Neuronal stem cell (in vitro differentiated cells): ENCODE measurements around the gene SPSB1.

Source experiments
- DNase-seq: peaks from one replicate; pipeline ENCODE4 v3.0.0-alpha.2; 2013; ENCODE audit warnings: low spot score
- H2AFZ ChIP-seq: one replicate; pipeline ENCODE4 v1.6.1; 2013; ENCODE audit warnings: mild to moderate bottlenecking, low read length, inconsistent platforms
- H2AK5ac ChIP-seq: 2 replicates; pipeline ENCODE4 v1.6.1; 2013; ENCODE audit warnings: low read depth, mild to moderate bottlenecking, inconsistent platforms, low read length, moderate library complexity, mixed read lengths
- H2BK120ac ChIP-seq: 2 replicates; pipeline ENCODE4 v1.6.1; 2013; ENCODE audit warnings: low read depth, mild to moderate bottlenecking, inconsistent platforms, low read length, moderate library complexity, mixed read lengths
- H2BK12ac ChIP-seq: one replicate; pipeline ENCODE4 v1.6.1; 2013; ENCODE audit warnings: low read length, inconsistent platforms
- H2BK15ac ChIP-seq: 2 replicates; pipeline ENCODE4 v1.6.1; 2013; ENCODE audit warnings: mild to moderate bottlenecking, low read length, inconsistent platforms, mixed read lengths
- H2BK5ac ChIP-seq: one replicate; pipeline ENCODE4 v1.6.1; 2013; ENCODE audit warnings: inconsistent platforms, mild to moderate bottlenecking, low read length, moderate library complexity
- H3K14ac ChIP-seq: one replicate; pipeline ENCODE4 v1.6.1; 2013; ENCODE audit warnings: low read length, inconsistent platforms
- H3K18ac ChIP-seq: 2 replicates; pipeline ENCODE4 v1.6.1; 2013; ENCODE audit warnings: low read length, inconsistent platforms
- H3K23ac ChIP-seq: 2 replicates; pipeline ENCODE4 v1.6.1; 2013; ENCODE audit warnings: low read depth, mild to moderate bottlenecking, mixed read lengths, low read length, inconsistent platforms; ENCODE audit not compliant: poor library complexity
- H3K27ac ChIP-seq: replicated peaks from 3 replicates; pipeline ENCODE4 v1.5.1; 2013; ENCODE audit warnings: low read length, inconsistent platforms
- H3K27me3 ChIP-seq, 3 experiments: 2 replicates each; pipeline ENCODE4 v1.6.1; 2013; ENCODE audit warnings: low read length in 3 of 3, mild to moderate bottlenecking in 2 of 3, inconsistent platforms in 1 of 3, low read depth in 1 of 3, mixed read lengths in 1 of 3, moderate library complexity in 1 of 3; ENCODE audit not compliant: control insufficient read depth in 3 of 3, insufficient read depth in 3 of 3
- H3K36me3 ChIP-seq, 2 donors: replicated peaks in 1 of 2; 2 replicates each; pipeline ENCODE4 v1.6.1; 2013; ENCODE audit warnings: low read length in 2 of 2; ENCODE audit not compliant: control insufficient read depth in 2 of 2, insufficient read depth in 2 of 2
- H3K4ac ChIP-seq: 2 replicates; pipeline ENCODE4 v1.6.1; 2013; ENCODE audit warnings: inconsistent platforms, mild to moderate bottlenecking, low read length, moderate library complexity
- H3K4me1 ChIP-seq, 2 donors: 1 replicate in 1 of 2; 2 replicates in 1 of 2; pipeline ENCODE4 v1.6.1; 2013; ENCODE audit warnings: low read length in 2 of 2, low read depth in 1 of 2; ENCODE audit not compliant: control insufficient read depth in 2 of 2, insufficient read depth in 1 of 2
- H3K4me2 ChIP-seq: one replicate; pipeline ENCODE4 v1.6.1; 2013; ENCODE audit warnings: mild to moderate bottlenecking, low read length, inconsistent platforms; ENCODE audit not compliant: insufficient read depth, poor library complexity, severe bottlenecking
- H3K4me3 ChIP-seq, 2 donors: 2 replicates each; pipeline ENCODE4 v1.5.1; 2013; ENCODE audit warnings: low read length in 2 of 2, mild to moderate bottlenecking in 2 of 2, inconsistent platforms in 1 of 2, moderate library complexity in 1 of 2
- H3K79me1 ChIP-seq: one replicate; pipeline ENCODE4 v1.6.1; 2013; ENCODE audit warnings: low read depth, mild to moderate bottlenecking, inconsistent platforms, low read length, moderate library complexity
- H3K9ac ChIP-seq: one replicate; pipeline ENCODE4 v1.6.1; 2013; ENCODE audit warnings: mild to moderate bottlenecking, low read depth, low read length, inconsistent platforms; ENCODE audit not compliant: poor library complexity
- H3K9me3 ChIP-seq, 2 donors: replicated peaks in 1 of 2; 2 replicates each; pipeline versions ENCODE3 to v1.6.1; 2013; ENCODE audit warnings: low read length in 2 of 2, mild to moderate bottlenecking in 2 of 2, inconsistent platforms in 1 of 2, low read depth in 1 of 2, mixed read lengths in 1 of 2, moderate library complexity in 1 of 2; ENCODE audit not compliant: control insufficient read depth in 2 of 2, insufficient read depth in 1 of 2
- H4K8ac ChIP-seq: one replicate; pipeline ENCODE4 v1.6.1; 2013; ENCODE audit warnings: low read depth, mild to moderate bottlenecking, inconsistent platforms, low read length, moderate library complexity
- H4K91ac ChIP-seq: one replicate; pipeline ENCODE4 v1.6.1; 2013; ENCODE audit warnings: low read length, low read depth, mild to moderate bottlenecking, inconsistent platforms; ENCODE audit not compliant: poor library complexity
- WGBS, 2 donors: extraction: QIAGEN DNeasy Blood & Tissue Kit; methylation state at CpG; one replicate each; pipeline ENCODE4 v1.1.7; 2013; ENCODE audit warnings: missing lambda C conversion rate in 2 of 2, mixed read lengths in 1 of 2; ENCODE audit not compliant: insufficient read length in 2 of 2, insufficient replicate concordance in 1 of 2; ENCODE audit errors: extremely low coverage in 2 of 2; 5-methylcytosine and 5-hydroxymethylcytosine counted together

Gene SPSB1

GRCh38 chr1:9376886-9377333 is 84.2 kb downstream of the SPSB1 start:
- no peak overlapping the region for H2AK5ac ChIP-seq
- no peak overlapping the region for H3K27ac ChIP-seq
- H3K9ac ChIP-seq = no peak overlapping the region
- no peak for DNase-seq
- H2AFZ ChIP-seq = no peak overlapping the region
- no peak overlapping the region for H3K4me2 ChIP-seq
- peaks cover 0 to 6% of the 10 kb centered on the region in 2 donors for H3K4me1 ChIP-seq
- no peak overlapping the region for H3K14ac ChIP-seq
- no peak overlapping the region for H2BK15ac ChIP-seq
- no peak overlapping the region for H4K91ac ChIP-seq
- no peaks in the 10 kb centered on the region for H3K36me3 ChIP-seq
- no peaks in the 10 kb centered on the region for H3K79me1 ChIP-seq
- no peak overlapping the region for H2BK5ac ChIP-seq
- H3K27me3 ChIP-seq = peaks cover 0 to 32% (median 0%) of the 10 kb centered on the region in 3 experiments
- peak overlapping the region; percentile 53 for H2BK12ac ChIP-seq
- no CpG with 5 or more reads among the region's 17 CpGs for WGBS, 2 donors
- H2BK120ac ChIP-seq = no peak overlapping the region
- H3K23ac ChIP-seq = peak overlapping the region; percentile 76
- no peak overlapping the region for H3K4ac ChIP-seq
- no peaks in the 10 kb centered on the region for H3K9me3 ChIP-seq
- H3K4me3 ChIP-seq = no peak overlapping the region
- H4K8ac ChIP-seq = no peak overlapping the region
- H3K18ac ChIP-seq = no peak overlapping the region

DNA sequence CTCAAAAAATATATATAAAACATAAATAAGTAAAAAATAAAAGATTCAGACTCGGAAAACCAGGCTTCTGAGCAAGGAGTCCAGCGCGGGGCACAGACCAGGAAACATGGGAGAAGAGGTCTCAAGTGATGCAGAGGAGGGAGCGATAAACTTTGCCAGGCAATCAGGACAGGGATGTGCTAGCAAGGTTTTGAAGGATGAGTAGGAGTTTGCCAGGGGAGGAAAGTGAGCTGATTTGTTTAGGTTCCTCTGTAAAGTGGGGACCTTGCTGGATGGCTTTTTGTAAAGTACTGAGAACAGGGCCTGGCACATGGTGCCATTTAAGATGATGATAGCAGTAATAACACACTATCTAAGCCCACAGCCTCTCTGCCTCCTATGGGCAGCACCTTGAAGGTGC is 86.1 kb downstream of the SPSB1 start:
- Histone ChIP-seq H3K18ac (no peak overlapping the region), H3K27ac (no peak overlapping the region), H3K9me3 (no peaks in the 10 kb centered on the region), H2BK120ac (no peak overlapping the region), H3K4me1 (peaks cover 0 to 2% of the 10 kb centered on the region in 2 donors), H3K9ac (no peak overlapping the region), H4K91ac (no peak overlapping the region), H3K14ac (no peak overlapping the region), H2AK5ac (no peak overlapping the region), H3K27me3 (peaks cover 0 to 40% (median 0%) of the 10 kb centered on the region in 3 experiments), H3K4ac (no peak overlapping the region), H2BK15ac (no peak overlapping the region), H3K23ac (no peak overlapping the region), H4K8ac (no peak overlapping the region), H2BK5ac (no peak overlapping the region), H3K4me2 (no peak overlapping the region), H3K36me3 (no peaks in the 10 kb centered on the region), H3K4me3 (no peak overlapping the region), H2AFZ (no peak overlapping the region), H2BK12ac (no peak overlapping the region), H3K79me1 (no peaks in the 10 kb centered on the region)
- DNase-seq = no peak
- WGBS, 2 donors = no CpG with 5 or more reads among the region's 4 CpGs

DNA sequence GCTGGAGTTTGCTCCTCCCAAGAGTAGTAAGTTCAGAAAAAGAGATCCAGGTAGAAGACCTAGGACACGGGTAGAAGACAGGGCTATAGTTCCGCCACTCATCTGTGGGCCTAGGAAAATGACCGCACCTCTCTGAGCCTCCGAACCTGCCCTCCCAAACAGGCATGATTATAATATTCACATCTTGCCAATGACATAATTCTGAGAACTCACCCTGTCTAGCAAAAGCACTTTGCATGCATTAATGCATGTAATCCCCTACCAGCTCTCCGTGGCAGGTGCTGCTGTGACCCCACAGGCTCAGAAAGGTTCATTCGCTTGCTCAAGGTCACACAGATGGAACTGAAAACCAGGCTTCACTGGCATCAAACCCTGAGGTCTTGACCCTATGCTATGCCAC is 88.0 kb downstream of the SPSB1 start:
- Histone ChIP-seq H3K9ac (no peak overlapping the region), H3K27ac (no peak overlapping the region), H2BK15ac (no peak overlapping the region), H2AFZ (no peak overlapping the region), H3K18ac (no peak overlapping the region), H3K4me1 (peaks cover 0 to 2% of the 10 kb centered on the region in 2 donors), H3K23ac (no peak overlapping the region), H3K79me1 (no peaks in the 10 kb centered on the region), H2BK12ac (no peak overlapping the region), H2BK5ac (no peak overlapping the region), H3K9me3 (no peaks in the 10 kb centered on the region), H4K8ac (no peak overlapping the region), H2BK120ac (no peak overlapping the region), H3K14ac (no peak overlapping the region), H3K36me3 (no peaks in the 10 kb centered on the region), H3K27me3 (peaks cover 0 to 42% (median 0%) of the 10 kb centered on the region in 3 experiments), H3K4me2 (no peak overlapping the region), H3K4ac (no peak overlapping the region), H3K4me3 (no peak overlapping the region), H2AK5ac (no peak overlapping the region), H4K91ac (no peak overlapping the region)
- WGBS, 2 donors = no CpG with 5 or more reads among the region's 6 CpGs
- no peak for DNase-seq

GRCh38 chr1:9382643-9383491 is 90.2 kb downstream of the SPSB1 start:
- peak overlapping the region; percentile 44 for H3K23ac ChIP-seq
- H4K91ac ChIP-seq = no peak overlapping the region
- no peak overlapping the region for H2AK5ac ChIP-seq
- no peaks in the 10 kb centered on the region for H3K9me3 ChIP-seq
- no peak overlapping the region for H2AFZ ChIP-seq
- no peak overlapping the region for H2BK5ac ChIP-seq
- no peaks in the 10 kb centered on the region for H3K36me3 ChIP-seq
- peak overlapping the region; percentile 82 for H3K18ac ChIP-seq
- H3K27ac ChIP-seq = no peak overlapping the region
- no peak overlapping the region for H3K4me2 ChIP-seq
- no peak overlapping the region for H2BK12ac ChIP-seq
- H3K4me3 ChIP-seq = no peak overlapping the region
- WGBS, 2 donors = no CpG with 5 or more reads among the region's 20 CpGs
- H3K9ac ChIP-seq = peak overlapping the region; percentile 2
- H3K14ac ChIP-seq = no peak overlapping the region
- no peaks in the 10 kb centered on the region for H3K79me1 ChIP-seq
- H3K4ac ChIP-seq = peak overlapping the region; percentile 26
- no peak overlapping the region for H2BK120ac ChIP-seq
- peaks cover 0 to 42% (median 0%) of the 10 kb centered on the region in 3 experiments for H3K27me3 ChIP-seq
- H3K4me1 ChIP-seq = peaks cover 0 to 3% of the 10 kb centered on the region in 2 donors
- H2BK15ac ChIP-seq = no peak overlapping the region
- H4K8ac ChIP-seq = no peak overlapping the region
- no peak for DNase-seq
